ES-I3 (cell line): ENCODE measurements around the gene WNK2.

Experiments used
- H3K36me3 ChIP-seq: 2 replicates; pipeline ENCODE4 v1.6.1; 2013; ENCODE audit warnings: mild to moderate bottlenecking, low read length, control low read depth, moderate library complexity; ENCODE audit not compliant: insufficient read depth
- H3K4me1 ChIP-seq: 2 replicates; pipeline ENCODE4 v1.6.1; 2013; ENCODE audit warnings: mild to moderate bottlenecking, control low read depth, low read length; ENCODE audit not compliant: insufficient read depth
- H3K9ac ChIP-seq: 2 replicates; pipeline ENCODE4 v1.6.1; 2013; ENCODE audit warnings: low read depth, mild to moderate bottlenecking, low read length, moderate library complexity
- H3K9me3 ChIP-seq: 2 replicates; pipeline ENCODE4 v1.6.1; 2013; ENCODE audit warnings: mild to moderate bottlenecking, low read length, moderate library complexity; ENCODE audit not compliant: control insufficient read depth, insufficient read depth

The WNK2 gene

GRCh38 chr9:93264338-93265125 lies 80.6 kb downstream of the WNK2 start:
- H3K9ac ChIP-seq, result no peak overlapping the region
- no peaks in the 10 kb centered on the region for H3K9me3 ChIP-seq
- H3K4me1 ChIP-seq, result no peaks in the 10 kb centered on the region
- H3K36me3 ChIP-seq, result 0 out of 2 replicates have a peak, but pooled peaks cover 5% of the 10 kb centered on the region

- peaks cover 7% of the 10 kb centered on the region; the same call in 1 of the 2 replicates for H3K36me3 ChIP-seq
- H3K9me3 ChIP-seq, result no peaks in the 10 kb centered on the region
- H3K4me1 ChIP-seq, result no peaks in the 10 kb centered on the region
- H3K9ac ChIP-seq, result no peak overlapping the region
These were observed 81.5 kb downstream of the WNK2 start for GRCh38 chr9:93265301-93265971.

GRCh38 chr9:93265972-93266371 lies 82.0 kb downstream of the WNK2 start:
- H3K9ac ChIP-seq, result no peak overlapping the region

GRCh38 chr9:93266521-93267001 lies 82.6 kb downstream of the WNK2 start:
- peaks cover 14% of the 10 kb centered on the region; the same call in 1 of the 2 replicates for H3K36me3 ChIP-seq
- no peaks in the 10 kb centered on the region for H3K4me1 ChIP-seq
- H3K9ac ChIP-seq, result no peak overlapping the region
- peaks cover 2% of the 10 kb centered on the region; the same call in 1 of the 2 replicates for H3K9me3 ChIP-seq

More at GRCh38 chr9:93265972-93266371, 82.0 kb downstream of the WNK2 start:
- Histone ChIP-seq H3K36me3 (peaks cover 12% of the 10 kb centered on the region; the same call in 1 of the 2 replicates), H3K9me3 (no peaks in the 10 kb centered on the region), H3K4me1 (no peaks in the 10 kb centered on the region)

- H3K9me3 ChIP-seq, result peaks cover 4% of the 10 kb centered on the region; the same call in 1 of the 2 replicates
- H3K9ac ChIP-seq, result no peak overlapping the region
- peaks cover 14% of the 10 kb centered on the region; the same call in 1 of the 2 replicates for H3K36me3 ChIP-seq
- no peaks in the 10 kb centered on the region for H3K4me1 ChIP-seq
These were observed 83.2 kb downstream of the WNK2 start for GRCh38 chr9:93267091-93267541.

- H3K9me3 ChIP-seq, result peaks cover 4% of the 10 kb centered on the region; the same call in 1 of the 2 replicates
- no peaks in the 10 kb centered on the region for H3K4me1 ChIP-seq
- H3K9ac ChIP-seq, result no peak overlapping the region
- H3K36me3 ChIP-seq, result peaks cover 14% of the 10 kb centered on the region; the same call in 1 of the 2 replicates
These were observed 84.0 kb downstream of the WNK2 start for GRCh38 chr9:93267681-93268505.

GRCh38 chr9:93268551-93269314 lies 84.8 kb downstream of the WNK2 start:
- Histone ChIP-seq H3K36me3 (peaks cover 14% of the 10 kb centered on the region; the same call in 1 of the 2 replicates), H3K9ac (no peak overlapping the region), H3K4me1 (no peaks in the 10 kb centered on the region), H3K9me3 (peaks cover 4% of the 10 kb centered on the region; the same call in 1 of the 2 replicates)

- Histone ChIP-seq H3K9ac (no peak overlapping the region), H3K36me3 (peaks cover 14% of the 10 kb centered on the region; the same call in 1 of the 2 replicates), H3K4me1 (no peaks in the 10 kb centered on the region), H3K9me3 (peaks cover 4% of the 10 kb centered on the region; the same call in 1 of the 2 replicates)
These were observed 87.0 kb downstream of the WNK2 start for GRCh38 chr9:93270976-93271375.

GRCh38 chr9:93276973-93277372 lies 93.0 kb downstream of the WNK2 start:
- no peaks in the 10 kb centered on the region for H3K9me3 ChIP-seq
- no peak overlapping the region for H3K9ac ChIP-seq
- H3K4me1 ChIP-seq, result no peaks in the 10 kb centered on the region
- no peaks in the 10 kb centered on the region for H3K36me3 ChIP-seq

- no peaks in the 10 kb centered on the region; the same call in 1 of the 2 replicates for H3K36me3 ChIP-seq
- no peaks in the 10 kb centered on the region for H3K9me3 ChIP-seq
- no peaks in the 10 kb centered on the region for H3K4me1 ChIP-seq
- no peak overlapping the region for H3K9ac ChIP-seq
These were observed 94.2 kb downstream of the WNK2 start for GRCh38 chr9:93278144-93278543.

- H3K4me1 ChIP-seq, result no peaks in the 10 kb centered on the region
- no peak overlapping the region for H3K9ac ChIP-seq
- no peaks in the 10 kb centered on the region for H3K9me3 ChIP-seq
- no peaks in the 10 kb centered on the region; the same call in 1 of the 2 replicates for H3K36me3 ChIP-seq
These were observed 96.8 kb downstream of the WNK2 start for GRCh38 chr9:93280661-93281259.

GRCh38 chr9:93286252-93287188 lies 102.6 kb downstream of the WNK2 start:
- peaks cover 2% of the 10 kb centered on the region; the same call in 1 of the 2 replicates for H3K36me3 ChIP-seq
- no peaks in the 10 kb centered on the region for H3K9me3 ChIP-seq
- no peaks in the 10 kb centered on the region for H3K4me1 ChIP-seq
- H3K9ac ChIP-seq, result no peak overlapping the region
